Measurements from ENCODE around the gene ATAD1.

- TF ChIP-seq, protein P1, sequence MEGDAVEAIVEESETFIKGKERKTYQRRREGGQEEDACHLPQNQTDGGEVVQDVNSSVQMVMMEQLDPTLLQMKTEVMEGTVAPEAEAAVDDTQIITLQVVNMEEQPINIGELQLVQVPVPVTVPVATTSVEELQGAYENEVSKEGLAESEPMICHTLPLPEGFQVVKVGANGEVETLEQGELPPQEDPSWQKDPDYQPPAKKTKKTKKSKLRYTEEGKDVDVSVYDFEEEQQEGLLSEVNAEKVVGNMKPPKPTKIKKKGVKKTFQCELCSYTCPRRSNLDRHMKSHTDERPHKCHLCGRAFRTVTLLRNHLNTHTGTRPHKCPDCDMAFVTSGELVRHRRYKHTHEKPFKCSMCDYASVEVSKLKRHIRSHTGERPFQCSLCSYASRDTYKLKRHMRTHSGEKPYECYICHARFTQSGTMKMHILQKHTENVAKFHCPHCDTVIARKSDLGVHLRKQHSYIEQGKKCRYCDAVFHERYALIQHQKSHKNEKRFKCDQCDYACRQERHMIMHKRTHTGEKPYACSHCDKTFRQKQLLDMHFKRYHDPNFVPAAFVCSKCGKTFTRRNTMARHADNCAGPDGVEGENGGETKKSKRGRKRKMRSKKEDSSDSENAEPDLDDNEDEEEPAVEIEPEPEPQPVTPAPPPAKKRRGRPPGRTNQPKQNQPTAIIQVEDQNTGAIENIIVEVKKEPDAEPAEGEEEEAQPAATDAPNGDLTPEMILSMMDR (IDR thresholded peaks at IDR 0.05): no peak
- no peak for TF ChIP-seq POLR2A (IDR thresholded peaks at IDR 0.05)
Measured at GRCh38 chr10:87705339-87705738, 112.7 kb downstream of the ATAD1 start.

All from testis (tissue), 2 donors.